ENCODE data around the gene CBLC. TPM values are rescaled to one million over a fixed set of nuclear protein-coding genes. Genes with fewer than 3 reads are reported as not detected.
"Not testable (repeated sequence)": the region's sequence is repeated elsewhere in the genome, so short reads cannot be mapped to it uniquely, and the experiment has no call there.

Gene CBLC
- total and polyA plus RNA-seq, 2 experiments from 2014 or later: not detected

DNA sequence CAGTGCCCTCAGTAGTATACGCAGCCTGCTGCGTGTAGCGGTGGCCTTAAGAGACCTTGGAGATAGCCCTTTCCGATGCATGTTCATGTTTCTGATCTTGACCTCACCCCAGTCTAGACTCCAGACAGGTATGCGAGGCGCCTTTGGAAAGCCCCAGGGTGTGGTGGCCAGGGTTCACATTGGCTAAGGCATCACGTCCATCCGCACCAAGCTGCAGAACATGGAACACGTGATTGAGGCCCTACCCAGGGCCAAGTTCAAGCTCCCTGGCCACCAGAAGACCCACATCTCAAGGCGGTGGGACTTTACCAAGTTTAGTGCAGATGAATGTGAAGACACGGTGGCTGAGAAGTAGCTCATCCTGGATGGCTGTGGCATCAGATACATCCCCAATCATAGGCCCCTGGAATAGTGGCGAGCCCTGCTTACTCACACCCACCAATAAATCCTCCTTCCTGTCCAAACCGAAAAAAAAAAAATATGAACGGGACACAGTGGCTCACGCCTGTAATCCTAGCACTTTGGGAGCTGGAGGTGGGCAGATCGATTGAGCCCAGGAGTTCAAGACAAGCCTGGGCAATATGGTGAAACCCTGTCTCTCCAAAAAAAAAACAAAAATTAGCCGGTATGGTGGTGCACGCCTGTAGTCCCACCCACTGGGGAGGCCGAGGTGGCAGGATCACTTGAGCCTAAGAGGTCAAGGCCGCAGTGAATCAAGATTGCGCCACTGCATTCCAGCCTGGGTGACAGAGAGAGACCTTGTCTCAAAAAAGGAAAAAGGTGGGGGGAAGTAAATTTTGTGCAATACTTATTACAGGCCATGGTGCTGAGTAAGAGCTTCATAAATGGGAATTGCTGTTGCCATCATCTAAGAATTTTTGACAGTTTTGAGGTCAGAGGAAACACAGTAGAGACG lies 12.4 kb upstream of the CBLC start:
- no peak overlapping the region for H2AFZ ChIP-seq
- no peaks in the 10 kb centered on the region for H3K79me2 ChIP-seq (ENCODE audit: insufficient read depth)
- DNase-seq: peak; percentile 54
- in situ Hi-C loops (cut with MboI): loop anchor here (5.0 kb wide), 1 partner anchor 43 kb away; no protein-coding TSS in a partner anchor
- H3K9me2 ChIP-seq (ENCODE audit: insufficient read depth): no peaks in the 10 kb centered on the region
- H3K4me2 ChIP-seq (ENCODE audit: unreplicated experiment): no peak overlapping the region
- TF ChIP-seq EZH2phosphoT487 (IDR thresholded peaks at IDR 0.05; ENCODE audit: insufficient read depth, low read depth): no peak
- no peak for TF ChIP-seq EZH2 (IDR thresholded peaks at IDR 0.05; ENCODE audit: insufficient read depth, poor library complexity, severe bottlenecking)
- H3K4me1 ChIP-seq (ENCODE audit: insufficient read depth): peaks cover 6% of the 10 kb centered on the region
- 80 to 81% methylated on average over 22 of the region's 22 CpGs for WGBS, 2 experiments (ENCODE audit: low coverage in 1 of 2, low lambda C conversion rate in 2 of 2, missing lambda C conversion rate in 2 of 2)
- no peaks in the 10 kb centered on the region for H3K36me3 ChIP-seq (ENCODE audit: low read depth)
- no peak overlapping the region for H3K27ac ChIP-seq
- peaks cover 29% of the 10 kb centered on the region for H3F3A ChIP-seq (ENCODE audit: insufficient read depth)
- no peaks in the 10 kb centered on the region for H3K27me3 ChIP-seq (replicated peaks; ENCODE audit: insufficient read depth)
- no peak overlapping the region for H3K4me3 ChIP-seq
- no peaks in the 10 kb centered on the region for H4K20me1 ChIP-seq (ENCODE audit: insufficient read depth)
- H3K9me3 ChIP-seq (ENCODE audit: low read depth): no peaks in the 10 kb centered on the region
- no peak overlapping the region for H3K9ac ChIP-seq

DNA sequence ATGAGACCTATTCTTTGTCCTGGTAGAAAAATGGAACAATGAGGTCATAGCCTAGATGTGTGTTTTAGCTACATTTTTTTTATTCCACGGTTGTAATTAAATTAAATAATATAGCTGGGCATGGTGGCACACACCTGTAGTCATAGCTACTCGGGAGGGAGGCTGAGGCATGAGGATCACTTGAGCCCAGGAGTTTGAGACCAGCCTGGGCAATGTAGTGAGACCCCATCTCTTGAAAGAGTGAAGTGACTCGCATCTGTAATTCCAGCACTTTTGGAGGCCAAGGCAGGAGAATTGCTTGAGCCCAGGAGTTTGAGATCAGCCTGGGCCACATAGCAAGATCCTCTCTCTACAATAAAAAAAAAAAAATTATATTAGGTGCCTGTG lies 11.7 kb upstream of the CBLC start:
- WGBS, 2 experiments (ENCODE audit: low coverage in 1 of 2, low lambda C conversion rate in 2 of 2, missing lambda C conversion rate in 2 of 2): 92 to 97% methylated on average over 3 of the region's 3 CpGs
- in situ Hi-C loops (cut with MboI): loop anchor here (5.0 kb wide), 1 partner anchor 44 kb away; no protein-coding TSS in a partner anchor

DNA sequence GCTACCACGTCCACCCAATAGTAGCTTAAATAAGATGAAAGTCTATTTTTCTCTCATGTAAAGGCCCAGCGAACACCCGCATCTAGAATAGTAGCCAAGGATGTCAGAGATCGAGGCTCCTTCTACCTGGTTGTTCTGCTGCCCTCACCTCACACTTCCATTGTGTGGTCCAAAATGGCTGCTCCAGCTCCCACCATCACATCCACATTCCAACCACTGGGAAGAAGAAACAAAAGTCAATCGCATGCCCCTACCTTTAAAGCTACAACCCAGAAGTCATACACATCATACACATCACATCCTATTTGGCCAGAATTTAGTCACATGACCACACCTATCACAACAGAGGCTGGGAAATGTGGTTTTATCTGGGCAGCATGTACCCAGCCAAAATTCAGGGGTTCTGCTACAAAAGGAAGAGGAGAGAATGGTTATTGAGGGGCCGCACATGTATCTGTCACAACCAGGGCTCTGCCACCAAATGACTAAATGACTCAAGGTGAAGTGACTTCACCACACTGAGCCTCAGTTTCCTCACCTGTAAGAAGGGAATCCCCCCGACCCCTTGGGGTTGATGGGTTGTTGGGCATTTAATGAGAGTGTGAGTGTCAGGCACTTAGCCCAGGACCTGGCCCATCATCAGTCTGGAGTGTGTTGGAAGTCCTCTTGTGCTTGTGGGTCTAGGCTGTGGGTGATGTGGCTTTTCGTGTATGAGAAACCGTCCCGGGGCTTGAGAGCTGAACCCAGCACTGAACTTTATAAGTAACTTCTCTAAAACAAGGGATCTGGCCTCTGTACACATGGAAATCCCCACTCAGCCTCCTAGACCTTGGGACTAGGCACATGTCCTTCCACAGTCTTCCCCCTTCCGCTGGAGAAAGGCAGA lies 10.2 kb upstream of the CBLC start:
- Histone ChIP-seq H3K4me1 (ENCODE audit: insufficient read depth) (no peaks in the 10 kb centered on the region), H3K9ac (no peak overlapping the region), H3K27ac (no peak overlapping the region), H3K36me3 (ENCODE audit: low read depth) (no peaks in the 10 kb centered on the region), H3K79me2 (ENCODE audit: insufficient read depth) (no peaks in the 10 kb centered on the region), H4K20me1 (ENCODE audit: insufficient read depth) (no peaks in the 10 kb centered on the region), H2AFZ (no peak overlapping the region), H3K9me2 (ENCODE audit: insufficient read depth) (no peaks in the 10 kb centered on the region), H3K4me2 (ENCODE audit: unreplicated experiment) (no peak overlapping the region), H3K27me3 (replicated peaks; ENCODE audit: insufficient read depth) (no peaks in the 10 kb centered on the region), H3K9me3 (ENCODE audit: low read depth) (no peaks in the 10 kb centered on the region), H3K4me3 (no peak overlapping the region), H3F3A (ENCODE audit: insufficient read depth) (peaks cover 17% of the 10 kb centered on the region)
- in situ Hi-C loops (cut with MboI): loop anchor here (5.0 kb wide), 1 partner anchor 45 kb away; no protein-coding TSS in a partner anchor
- TF ChIP-seq EZH2 (IDR thresholded peaks at IDR 0.05; ENCODE audit: insufficient read depth, poor library complexity, severe bottlenecking) (no peak), EZH2phosphoT487 (IDR thresholded peaks at IDR 0.05; ENCODE audit: insufficient read depth, low read depth) (no peak)
- DNase-seq: no peak
- WGBS, 2 experiments (ENCODE audit: low coverage in 1 of 2, low lambda C conversion rate in 2 of 2, missing lambda C conversion rate in 2 of 2): 71 to 75% methylated on average over 11 of the region's 11 CpGs

More for the DNA sequence above, 11.7 kb upstream of the CBLC start:
- no peak for DNase-seq
- Histone ChIP-seq H3K4me1 (ENCODE audit: insufficient read depth) (no peaks in the 10 kb centered on the region), H2AFZ (no peak overlapping the region), H3K9ac (no peak overlapping the region), H3F3A (ENCODE audit: insufficient read depth) (peaks cover 26% of the 10 kb centered on the region), H4K20me1 (ENCODE audit: insufficient read depth) (no peaks in the 10 kb centered on the region), H3K9me3 (ENCODE audit: low read depth) (no peaks in the 10 kb centered on the region), H3K4me2 (ENCODE audit: unreplicated experiment) (no peak overlapping the region), H3K27ac (no peak overlapping the region), H3K36me3 (ENCODE audit: low read depth) (no peaks in the 10 kb centered on the region), H3K79me2 (ENCODE audit: insufficient read depth) (no peaks in the 10 kb centered on the region), H3K4me3 (no peak overlapping the region), H3K27me3 (replicated peaks; ENCODE audit: insufficient read depth) (no peaks in the 10 kb centered on the region), H3K9me2 (ENCODE audit: insufficient read depth) (no peaks in the 10 kb centered on the region)
- TF ChIP-seq EZH2 (IDR thresholded peaks at IDR 0.05; ENCODE audit: insufficient read depth, poor library complexity, severe bottlenecking): no peak
- no peak for TF ChIP-seq EZH2phosphoT487 (IDR thresholded peaks at IDR 0.05; ENCODE audit: insufficient read depth, low read depth)

DNA sequence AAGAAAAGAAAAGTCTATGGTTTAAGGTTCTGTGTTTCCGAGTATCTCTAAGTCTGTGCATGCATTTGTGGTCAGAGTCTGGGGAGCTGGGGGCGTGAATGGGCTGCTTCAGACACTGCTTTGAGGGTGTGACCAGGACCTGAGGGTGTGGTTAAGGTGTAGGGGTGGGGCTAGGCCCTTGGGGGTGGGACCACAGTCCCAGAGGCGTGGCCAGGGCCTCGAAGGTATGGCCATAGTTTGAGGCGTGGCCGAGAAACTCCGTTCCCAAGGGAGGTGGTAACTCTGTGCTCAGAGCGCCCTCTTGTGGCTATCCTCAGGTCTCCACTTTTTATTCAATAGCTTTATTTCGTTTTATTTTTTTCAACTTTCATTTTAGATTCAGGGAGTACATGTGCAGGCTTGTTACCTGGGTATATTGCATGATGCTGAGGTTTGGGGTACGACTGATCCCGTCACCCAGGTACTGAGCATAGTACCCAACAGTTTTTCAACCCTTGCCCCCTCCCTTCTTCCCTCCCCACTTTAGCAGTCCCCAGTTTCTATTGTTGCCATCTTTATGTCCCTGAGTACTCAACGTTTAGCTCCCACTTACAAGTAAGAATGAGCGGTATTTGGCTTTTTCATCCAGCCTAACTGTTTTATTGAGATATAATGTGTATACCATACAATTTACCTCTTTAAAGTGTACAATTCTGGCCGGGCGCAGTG lies 7.0 kb upstream of the CBLC start:
- TF ChIP-seq EZH2phosphoT487 (IDR thresholded peaks at IDR 0.05; ENCODE audit: insufficient read depth, low read depth): no peak
- TF ChIP-seq EZH2 (IDR thresholded peaks at IDR 0.05; ENCODE audit: insufficient read depth, poor library complexity, severe bottlenecking): no peak
- peak overlapping the region; percentile 87 for H2AFZ ChIP-seq
- H3K79me2 ChIP-seq (ENCODE audit: insufficient read depth): no peaks in the 10 kb centered on the region
- no peaks in the 10 kb centered on the region for H3K9me3 ChIP-seq (ENCODE audit: low read depth)
- H4K20me1 ChIP-seq (ENCODE audit: insufficient read depth): no peaks in the 10 kb centered on the region
- H3K27ac ChIP-seq: no peak overlapping the region
- DNase-seq: peak; percentile 97
- no peaks in the 10 kb centered on the region for H3K36me3 ChIP-seq (ENCODE audit: low read depth)
- in situ Hi-C loops (cut with MboI): no loop called here
- peak overlapping the region; percentile 40; the same call in 1 of the 2 replicates for H3K9ac ChIP-seq
- H3F3A ChIP-seq (ENCODE audit: insufficient read depth): peaks cover 17% of the 10 kb centered on the region
- peak overlapping the region; percentile 28; the same call in 1 of the 2 replicates for H3K4me3 ChIP-seq
- 17 to 20% methylated on average over 15 of the region's 15 CpGs for WGBS, 2 experiments (ENCODE audit: low coverage in 1 of 2, low lambda C conversion rate in 2 of 2, missing lambda C conversion rate in 2 of 2)
- H3K9me2 ChIP-seq (ENCODE audit: insufficient read depth): no peaks in the 10 kb centered on the region
- peaks cover 19% of the 10 kb centered on the region for H3K4me1 ChIP-seq (ENCODE audit: insufficient read depth)
- no peaks in the 10 kb centered on the region for H3K27me3 ChIP-seq (replicated peaks; ENCODE audit: insufficient read depth)
- H3K4me2 ChIP-seq (ENCODE audit: unreplicated experiment): peak overlapping the region; percentile 47

DNA sequence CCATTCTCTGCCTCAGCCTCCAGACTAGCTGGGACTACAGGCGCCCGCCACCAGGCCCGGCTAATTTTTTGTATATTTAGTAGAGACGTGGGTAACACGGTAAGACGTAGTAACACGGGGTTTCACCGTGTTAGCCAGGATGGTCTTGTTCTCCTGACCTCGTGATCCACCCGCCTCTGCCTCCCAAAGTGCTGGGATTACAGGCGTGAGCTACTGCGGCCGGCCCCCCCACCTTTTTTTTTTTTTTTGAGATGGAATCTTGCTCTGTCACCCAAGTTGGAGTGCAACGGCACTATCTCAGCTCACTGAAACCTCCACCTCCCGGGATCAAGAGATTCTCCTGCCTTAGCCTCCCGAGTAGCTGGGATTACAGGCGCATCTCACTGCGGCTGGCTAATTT lies 5.5 kb upstream of the CBLC start:
- H3K9me3 ChIP-seq (ENCODE audit: low read depth); H2AFZ ChIP-seq; H3K36me3 ChIP-seq (ENCODE audit: low read depth); DNase-seq; H3K9ac ChIP-seq; H3K27me3 ChIP-seq (replicated peaks; ENCODE audit: insufficient read depth); H3K27ac ChIP-seq; H3K4me2 ChIP-seq (ENCODE audit: unreplicated experiment); H3K9me2 ChIP-seq (ENCODE audit: insufficient read depth); H3K79me2 ChIP-seq (ENCODE audit: insufficient read depth); H3K4me3 ChIP-seq; in situ Hi-C loops (cut with MboI); H4K20me1 ChIP-seq (ENCODE audit: insufficient read depth): not testable (repeated sequence)
- 73 to 78% methylated on average over 17 to 18 of the region's 18 CpGs for WGBS, 2 experiments (ENCODE audit: low coverage in 1 of 2, low lambda C conversion rate in 2 of 2, missing lambda C conversion rate in 2 of 2)
- H3F3A ChIP-seq (ENCODE audit: insufficient read depth): peaks cover 17% of the 10 kb centered on the region
- peaks cover 19% of the 10 kb centered on the region for H3K4me1 ChIP-seq (ENCODE audit: insufficient read depth)
